Chondrocyte (in vitro differentiated cells): ENCODE results near the gene CNOT9. TPM values are rescaled to one million over a fixed set of nuclear protein-coding genes. Genes with fewer than 3 reads are reported as not detected.

Experiments
- DNase-seq: peaks from one replicate; pipeline ENCODE4 v3.0.0; 2021; ENCODE audit warnings: mixed read lengths, low spot score
- H3K27ac Mint-ChIP-seq: one replicate; pipeline ENCODE4 v1.8.0; 2021; ENCODE audit warnings: mild to moderate bottlenecking, moderate library complexity, mixed read lengths; ENCODE audit not compliant: unreplicated experiment
- H3K27me3 Mint-ChIP-seq: 2 replicates; pipeline ENCODE4 v1.8.0; 2021; ENCODE audit warnings: low read depth, mixed read lengths
- H3K36me3 Mint-ChIP-seq: 2 replicates; pipeline ENCODE4 v1.8.0; 2021; ENCODE audit warnings: low read depth, mixed read lengths
- H3K4me1 Mint-ChIP-seq: 2 replicates; pipeline ENCODE4 v1.8.0; 2021; ENCODE audit warnings: low read depth, mild to moderate bottlenecking, mixed read lengths
- H3K4me3 Mint-ChIP-seq: one replicate; pipeline ENCODE4 v1.8.0; 2021; ENCODE audit warnings: mild to moderate bottlenecking, moderate library complexity, mixed read lengths; ENCODE audit not compliant: unreplicated experiment
- H3K9me3 Mint-ChIP-seq: 2 replicates; pipeline ENCODE4 v1.8.0; 2021; ENCODE audit warnings: low read depth, mixed read lengths
- CTCF ChIP-seq: fragments of 200-600 bp; sonication (generic); IDR thresholded peaks from 2 replicates; pipeline ENCODE4 v1.5.0; 2021; ENCODE audit warnings: antibody characterized with exemption, mild to moderate bottlenecking, moderate library complexity
- total RNA-seq: library from RNA; stranded (reverse); gene quantifications from 3 replicates; pipeline ENCODE4 v1.2.1, GENCODE V29; 2021

The CNOT9 gene
- total RNA-seq, 1 donor from 2014 or later, result 32.4 TPM

GRCh38 chr2:218567797-218568189 is 846 bp upstream of the CNOT9 start:
- no peak for DNase-seq
- Mint-ChIP-seq H3K4me3 (peak overlapping the region; percentile 99), H3K27me3 (no peaks in the 10 kb centered on the region), H3K27ac (peak overlapping the region; percentile 89), H3K9me3 (no peaks in the 10 kb centered on the region), H3K36me3 (peaks cover 2% of the 10 kb centered on the region), H3K4me1 (peaks cover 40% of the 10 kb centered on the region)
- TF ChIP-seq CTCF, result no peak

GRCh38 chr2:218569038-218569431 is 396 bp downstream of the CNOT9 start:
- peaks cover 40% of the 10 kb centered on the region for H3K4me1 Mint-ChIP-seq
- peaks cover 2% of the 10 kb centered on the region for H3K36me3 Mint-ChIP-seq
- H3K27ac Mint-ChIP-seq, result peak overlapping the region; percentile 89
- peak overlapping the region; percentile 99 for H3K4me3 Mint-ChIP-seq
- no peak for TF ChIP-seq CTCF
- no peaks in the 10 kb centered on the region for H3K9me3 Mint-ChIP-seq
- H3K27me3 Mint-ChIP-seq, result no peaks in the 10 kb centered on the region
- DNase-seq, result no peak

- Mint-ChIP-seq H3K27me3 (no peaks in the 10 kb centered on the region), H3K27ac (peak overlapping the region; percentile 89), H3K4me1 (peaks cover 40% of the 10 kb centered on the region), H3K4me3 (peak overlapping the region; percentile 99), H3K36me3 (peaks cover 2% of the 10 kb centered on the region), H3K9me3 (no peaks in the 10 kb centered on the region)
- DNase-seq, result no peak
- no peak for TF ChIP-seq CTCF
Measured at GRCh38 chr2:218569661-218570500, 1.2 kb downstream of the CNOT9 start.

- H3K27ac Mint-ChIP-seq, result peak overlapping the region; percentile 89
- TF ChIP-seq CTCF, result no peak
- H3K4me3 Mint-ChIP-seq, result peak overlapping the region; percentile 99
- H3K9me3 Mint-ChIP-seq, result no peaks in the 10 kb centered on the region
- H3K4me1 Mint-ChIP-seq, result peaks cover 40% of the 10 kb centered on the region
- peaks cover 2% of the 10 kb centered on the region for H3K36me3 Mint-ChIP-seq
- DNase-seq, result no peak
- H3K27me3 Mint-ChIP-seq, result no peaks in the 10 kb centered on the region
Measured at GRCh38 chr2:218570850-218571249, 2.2 kb downstream of the CNOT9 start.

- TF ChIP-seq CTCF, result no peak
- no peaks in the 10 kb centered on the region for H3K27me3 Mint-ChIP-seq
- H3K4me3 Mint-ChIP-seq, result no peak overlapping the region
- peaks cover 15% of the 10 kb centered on the region for H3K4me1 Mint-ChIP-seq
- no peak overlapping the region for H3K27ac Mint-ChIP-seq
- peaks cover 2% of the 10 kb centered on the region for H3K36me3 Mint-ChIP-seq
- H3K9me3 Mint-ChIP-seq, result no peaks in the 10 kb centered on the region
- no peak for DNase-seq
Measured at GRCh38 chr2:218576854-218577253, 8.2 kb downstream of the CNOT9 start.
